Muscle of leg (tissue), 11 donors: ENCODE data around the gene ITFG1. TPM values are rescaled to one million over a fixed set of nuclear protein-coding genes. Genes with fewer than 3 reads are reported as not detected.
"Not testable (repeated sequence)": the region's sequence is repeated elsewhere in the genome, so short reads cannot be mapped to it uniquely, and the experiment has no call there.

Source experiments
- DNase-seq: peaks from one replicate; pipeline ENCODE4 v3.0.0; 2013
- H3K27ac ChIP-seq: one replicate; pipeline ENCODE4 v1.5.1; 2013; ENCODE audit warnings: mild to moderate bottlenecking, low read length, control low read depth
- H3K27me3 ChIP-seq: one replicate; pipeline ENCODE4 v1.6.1; 2013; ENCODE audit warnings: low read length; ENCODE audit not compliant: control insufficient read depth, insufficient read depth
- H3K36me3 ChIP-seq: one replicate; pipeline ENCODE4 v1.6.1; 2013; ENCODE audit warnings: low read length; ENCODE audit not compliant: control insufficient read depth, insufficient read depth
- H3K4me1 ChIP-seq: one replicate; pipeline ENCODE4 v1.6.1; 2013; ENCODE audit warnings: low read length; ENCODE audit not compliant: control insufficient read depth, insufficient read depth
- H3K4me3 ChIP-seq: one replicate; pipeline ENCODE4 v1.5.1; 2013; ENCODE audit warnings: low read length, control low read depth
- H3K9me3 ChIP-seq: replicated peaks from 2 replicates; pipeline ENCODE4 v1.6.1; 2013; ENCODE audit warnings: low read depth, low read length; ENCODE audit not compliant: control insufficient read depth
- WGBS: methylation state at CpG from one replicate; pipeline ENCODE4 v1.1.5; 2013; ENCODE audit warnings: missing lambda C conversion rate; ENCODE audit not compliant: insufficient coverage; 5-methylcytosine and 5-hydroxymethylcytosine counted together
- polyA plus RNA-seq, 8 donors: library from polyadenylated mRNA; unstranded; fragments of 120-200 nt; gene quantifications; one replicate each; pipeline versions ENCODE4 v1.2.1 to v1.2.3, GENCODE V29; 2013; ENCODE audit warnings: inconsistent platforms in 1 of 8, low replicate concordance in 1 of 8; ENCODE audit not compliant: insufficient read length in 8 of 8, insufficient read depth in 1 of 8
- total RNA-seq: library from RNA; stranded (reverse); fragments of 120-200 nt; gene quantifications from one replicate; pipeline ENCODE4 v1.2.4, GENCODE V29; 2013

Gene ITFG1
- total and polyA plus RNA-seq, 9 donors = 65.3 to 99.1 (median 81.1) TPM

DNA sequence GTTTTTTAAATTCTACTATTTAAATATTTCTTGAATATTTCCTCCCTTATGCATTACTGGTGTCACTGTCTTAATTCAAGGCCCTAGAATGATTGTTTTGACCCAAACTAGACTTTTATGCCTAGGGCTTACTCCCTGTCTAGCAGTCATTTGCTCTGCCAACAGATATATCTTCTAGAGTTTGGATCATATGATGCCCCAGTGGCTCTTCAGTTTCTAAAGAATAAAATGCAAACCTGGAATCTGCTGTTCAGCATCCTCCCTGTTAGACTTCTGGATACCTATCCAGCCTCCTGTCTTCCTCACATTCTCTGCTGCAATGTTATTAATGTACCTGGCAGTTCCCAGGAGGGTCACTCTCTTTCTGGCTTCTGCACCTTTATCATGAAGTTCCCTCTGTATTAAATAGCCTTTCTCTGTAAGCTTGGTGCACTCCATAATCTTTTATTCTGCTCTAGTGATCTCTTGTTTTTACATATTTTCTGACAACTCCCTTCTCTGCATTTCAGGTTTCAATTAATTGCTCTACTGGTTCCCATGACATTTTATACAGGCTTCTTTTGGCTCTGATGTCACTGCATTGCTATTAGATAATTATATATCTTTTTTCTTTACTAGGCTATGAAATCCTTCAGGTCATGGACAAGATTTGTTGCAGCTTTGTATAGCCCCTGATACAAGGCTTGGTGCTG, 15.9 kb upstream of the ITFG1 start:
- Histone ChIP-seq H3K27me3 (no peaks in the 10 kb centered on the region), H3K4me1 (no peaks in the 10 kb centered on the region), H3K36me3 (no peaks in the 10 kb centered on the region), H3K9me3 (no peaks in the 10 kb centered on the region), H3K27ac (no peak overlapping the region), H3K4me3 (no peak overlapping the region)
- DNase-seq = no peak

DNA sequence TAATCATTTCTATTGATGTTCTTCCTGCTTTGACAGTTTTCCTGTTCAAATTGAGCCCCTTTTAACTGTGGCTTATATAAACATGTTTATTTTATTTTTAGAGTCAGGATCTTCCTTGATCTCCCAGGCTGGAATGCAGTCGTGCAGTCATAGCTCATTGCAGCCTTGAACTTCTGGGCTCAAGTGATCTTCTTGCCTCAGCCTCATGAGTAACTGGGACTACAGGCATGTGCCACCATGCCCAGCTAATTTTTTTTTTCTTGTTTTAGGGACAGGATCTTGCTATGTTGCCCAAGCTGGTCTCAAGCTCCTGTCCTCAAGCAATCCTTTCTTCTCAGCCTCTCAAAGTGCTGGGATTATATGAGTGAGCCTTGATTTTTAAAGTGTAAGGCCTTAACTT, 14.9 kb upstream of the ITFG1 start:
- Histone ChIP-seq H3K36me3 (no peaks in the 10 kb centered on the region), H3K9me3 (no peaks in the 10 kb centered on the region), H3K27me3 (no peaks in the 10 kb centered on the region), H3K4me1 (no peaks in the 10 kb centered on the region), H3K4me3 (no peak overlapping the region), H3K27ac (no peak overlapping the region)
- 100% methylated on average over 1 of the region's 1 CpG for WGBS
- no peak for DNase-seq

DNA sequence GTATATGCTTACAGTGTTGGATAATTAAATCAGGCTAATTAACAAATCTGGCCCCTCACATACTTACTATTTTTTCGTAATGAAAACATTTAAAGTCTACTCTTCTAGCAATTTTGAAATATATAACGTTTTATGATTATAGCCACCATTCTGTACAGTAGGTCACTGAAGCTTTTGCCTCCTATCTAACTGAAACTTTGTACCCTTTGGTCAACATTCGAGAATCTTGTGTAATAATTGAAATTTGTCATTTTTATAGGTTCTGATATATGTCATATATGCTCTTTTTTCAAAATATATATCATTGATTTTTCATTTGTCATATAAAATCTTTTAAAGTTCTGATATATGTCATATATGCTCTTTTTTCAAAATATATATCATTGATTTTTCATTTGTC, 12.9 kb upstream of the ITFG1 start:
- WGBS = no CpG with 5 or more reads among the region's 3 CpGs
- Histone ChIP-seq H3K4me1 (no peaks in the 10 kb centered on the region), H3K36me3 (no peaks in the 10 kb centered on the region), H3K27me3 (no peaks in the 10 kb centered on the region), H3K4me3 (no peak overlapping the region), H3K27ac (no peak overlapping the region), H3K9me3 (no peaks in the 10 kb centered on the region)
- no peak for DNase-seq

DNA sequence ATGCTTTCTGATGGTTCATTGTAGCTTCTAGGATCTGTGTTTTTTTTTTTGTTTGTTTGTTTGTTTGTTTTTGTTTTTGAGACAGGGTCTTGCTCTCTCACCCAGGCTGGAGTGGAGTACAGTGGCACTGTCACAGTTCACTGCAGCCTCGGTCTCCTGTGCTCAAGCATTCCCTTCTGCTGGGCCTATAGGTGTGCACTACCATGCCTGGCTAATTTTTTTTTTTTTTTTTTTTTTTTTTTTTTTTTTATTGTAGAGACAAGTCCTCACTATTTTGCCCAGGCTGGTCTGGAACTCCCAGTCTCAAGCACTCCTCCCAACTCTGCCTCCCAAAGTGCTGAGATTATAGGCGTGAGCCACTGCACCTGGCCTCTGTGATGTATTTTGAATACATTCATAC, 12.1 kb upstream of the ITFG1 start:
- not testable (repeated sequence) for H3K27ac ChIP-seq, H3K4me3 ChIP-seq, DNase-seq, H3K9me3 ChIP-seq, H3K4me1 ChIP-seq, H3K36me3 ChIP-seq, H3K27me3 ChIP-seq
- WGBS = no CpG with 5 or more reads among the region's 2 CpGs

DNA sequence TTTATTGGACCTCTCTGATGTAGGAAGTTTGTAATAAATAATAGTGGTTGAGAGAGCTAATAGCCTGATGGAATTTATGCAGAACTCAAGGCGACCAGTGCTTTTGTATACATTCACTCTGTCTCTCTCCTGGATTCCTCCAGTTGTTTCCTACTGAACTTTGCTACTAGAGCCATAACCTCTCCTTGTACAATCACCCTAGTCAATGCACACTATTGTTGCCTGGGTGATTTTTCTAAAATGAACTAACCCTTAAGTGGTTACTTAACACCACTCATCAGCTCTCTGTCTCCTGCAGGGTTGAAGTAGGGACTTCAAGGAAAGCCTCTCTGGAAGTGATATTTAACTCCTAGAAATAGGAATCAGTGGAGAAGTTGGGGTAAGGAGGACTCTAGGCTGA, 9.9 kb upstream of the ITFG1 start:
- Histone ChIP-seq H3K27ac (no peak overlapping the region), H3K36me3 (peaks cover 2% of the 10 kb centered on the region), H3K4me3 (no peak overlapping the region), H3K4me1 (no peaks in the 10 kb centered on the region), H3K9me3 (no peaks in the 10 kb centered on the region), H3K27me3 (no peaks in the 10 kb centered on the region)
- no peak for DNase-seq
- no CpG with 5 or more reads among the region's 1 CpG for WGBS

DNA sequence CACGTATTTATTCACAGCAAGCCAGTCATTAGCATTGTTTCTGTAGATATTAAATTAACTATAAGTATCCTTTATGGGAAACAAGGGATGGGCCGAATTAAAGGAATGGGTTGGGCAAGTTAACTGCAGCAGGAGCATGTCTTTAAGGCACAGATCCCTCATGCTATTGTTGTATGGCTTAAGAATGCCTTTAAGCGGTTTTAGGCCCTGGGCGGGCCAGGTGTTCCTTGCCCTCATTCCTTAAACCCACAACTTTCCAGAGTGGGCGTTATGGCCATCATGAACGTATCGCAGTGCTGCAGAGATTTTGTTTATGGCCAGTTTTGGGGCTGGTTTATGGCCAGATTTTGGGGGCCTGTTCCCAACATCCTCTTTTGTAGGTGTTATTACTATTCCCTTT, 9.3 kb upstream of the ITFG1 start:
- no peak for DNase-seq
- Histone ChIP-seq H3K27ac (no peak overlapping the region), H3K27me3 (no peaks in the 10 kb centered on the region), H3K4me3 (no peak overlapping the region), H3K4me1 (no peaks in the 10 kb centered on the region), H3K36me3 (peaks cover 2% of the 10 kb centered on the region), H3K9me3 (no peaks in the 10 kb centered on the region)
- 60% methylated on average over 1 of the region's 7 CpGs for WGBS

DNA sequence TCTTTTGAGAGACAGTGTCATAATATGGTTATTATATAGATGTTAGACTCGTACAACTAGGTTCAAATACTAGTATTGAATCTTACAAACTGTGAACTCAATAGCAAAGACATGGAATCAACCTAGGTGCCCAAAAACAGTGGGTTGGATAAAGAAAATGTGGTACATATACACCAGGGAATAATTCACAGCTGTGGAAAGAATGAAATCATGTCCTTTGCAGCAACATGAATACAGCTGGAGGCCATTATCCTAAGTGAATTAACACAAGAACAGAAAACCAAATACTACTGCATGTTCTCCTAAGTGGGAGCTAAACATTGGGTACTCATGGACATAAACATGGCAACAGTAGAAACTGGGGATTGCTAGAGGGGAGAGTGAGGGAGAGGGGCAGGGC, 8.4 kb upstream of the ITFG1 start:
- no CpG with 5 or more reads among the region's 1 CpG for WGBS
- Histone ChIP-seq H3K4me3 (no peak overlapping the region), H3K36me3 (peaks cover 7% of the 10 kb centered on the region), H3K4me1 (peaks cover 2% of the 10 kb centered on the region), H3K9me3 (no peaks in the 10 kb centered on the region), H3K27me3 (no peaks in the 10 kb centered on the region), H3K27ac (no peak overlapping the region)
- peak; percentile 27 for DNase-seq

DNA sequence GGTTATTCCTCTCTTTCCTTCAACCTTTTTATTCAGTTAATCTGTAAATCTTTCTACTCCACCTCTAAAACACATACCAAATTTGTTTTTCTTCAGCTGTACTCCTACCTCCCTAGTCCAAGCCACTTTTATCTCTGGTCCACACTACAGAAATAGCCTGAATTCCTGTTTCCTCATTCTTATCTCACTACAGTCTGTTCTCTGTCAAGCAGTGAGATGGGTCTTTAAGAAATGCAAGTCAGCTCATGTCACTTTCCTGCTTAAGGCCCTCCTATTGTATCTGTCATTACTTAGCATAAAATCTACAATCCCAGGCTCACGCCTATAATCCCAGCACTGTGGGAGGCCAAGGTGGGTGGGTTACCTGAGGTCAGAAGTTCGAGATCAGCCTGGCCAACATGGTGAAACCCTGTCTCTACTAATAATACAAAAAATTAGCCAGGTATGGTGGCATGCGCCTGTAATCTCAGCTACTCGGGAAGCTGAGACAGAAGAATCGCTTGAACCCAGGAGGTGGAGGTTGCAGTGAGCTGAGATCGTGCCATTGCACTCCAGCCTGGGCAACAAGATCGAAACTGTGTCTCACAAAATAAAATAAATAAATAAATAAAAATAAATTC, 7.3 kb upstream of the ITFG1 start:
- WGBS = no CpG with 5 or more reads among the region's 7 CpGs
- not testable (repeated sequence) for H3K27ac ChIP-seq

DNA sequence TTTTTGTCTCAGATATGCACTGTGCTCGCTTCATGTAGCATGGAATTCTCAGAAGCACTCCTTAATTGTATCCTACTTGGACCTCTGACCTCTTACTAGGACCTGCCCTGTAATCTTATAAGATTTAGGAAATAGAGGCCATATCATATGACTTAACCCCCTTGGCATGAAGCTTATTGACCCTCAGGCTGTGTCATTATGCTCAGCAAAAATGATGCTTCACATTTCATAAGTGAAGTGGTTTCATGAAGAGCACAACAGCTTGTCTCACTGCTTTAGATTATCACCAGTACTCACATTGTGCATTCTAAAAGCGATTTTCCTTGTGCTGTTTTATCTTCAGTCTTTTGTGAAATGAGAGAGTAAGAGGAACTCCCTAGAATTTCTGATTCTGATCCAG, 6.6 kb upstream of the ITFG1 start:
- Histone ChIP-seq H3K9me3 (no peaks in the 10 kb centered on the region), H3K4me1 (peaks cover 3% of the 10 kb centered on the region), H3K36me3 (peaks cover 10% of the 10 kb centered on the region), H3K27ac (no peak overlapping the region), H3K27me3 (no peaks in the 10 kb centered on the region), H3K4me3 (no peak overlapping the region)
- DNase-seq = no peak
- no CpG with 5 or more reads among the region's 2 CpGs for WGBS

More for the DNA sequence above, 7.3 kb upstream of the ITFG1 start:
- not testable (repeated sequence) for H3K4me3 ChIP-seq, H3K9me3 ChIP-seq, H3K4me1 ChIP-seq, H3K27me3 ChIP-seq, DNase-seq
- H3K36me3 ChIP-seq = peaks cover 10% of the 10 kb centered on the region

DNA sequence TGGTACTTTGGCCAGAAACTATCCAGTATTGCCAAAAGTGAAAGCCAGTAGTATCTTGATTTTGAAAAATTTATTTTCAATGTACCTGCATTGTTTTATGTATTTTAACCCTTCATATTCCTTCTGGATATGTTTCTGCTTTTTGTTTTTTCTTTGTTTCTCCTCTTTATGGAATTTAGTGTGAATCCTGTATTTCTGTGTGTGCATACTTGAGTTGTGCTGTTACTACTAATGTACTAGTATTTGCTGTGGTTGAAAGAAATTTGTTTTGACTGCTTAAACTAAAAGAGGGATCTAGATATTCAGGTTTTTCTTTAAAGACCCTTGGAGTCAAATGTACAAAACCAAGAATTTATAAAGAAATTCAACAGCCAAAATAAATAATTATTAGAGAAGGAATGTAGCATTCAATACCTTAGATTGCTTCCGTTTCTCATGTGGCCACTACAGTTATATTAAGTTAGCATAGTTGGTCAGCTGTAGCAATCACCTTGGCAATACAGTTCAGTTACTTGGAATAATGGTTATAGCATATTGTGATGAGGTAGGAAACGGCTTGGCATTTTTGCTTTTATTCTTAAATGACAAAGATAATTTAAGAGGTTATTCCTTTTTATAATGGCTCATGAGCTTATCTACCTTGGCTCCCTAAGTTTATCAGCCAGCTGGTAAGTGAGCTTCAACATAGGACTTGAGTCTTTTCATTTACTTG, 5.2 kb upstream of the ITFG1 start:
- Histone ChIP-seq H3K9me3 (no peaks in the 10 kb centered on the region), H3K4me1 (peaks cover 3% of the 10 kb centered on the region), H3K27me3 (no peaks in the 10 kb centered on the region), H3K27ac (no peak overlapping the region), H3K36me3 (peaks cover 10% of the 10 kb centered on the region), H3K4me3 (no peak overlapping the region)
- WGBS = no CpG with 5 or more reads among the region's 2 CpGs
- DNase-seq = no peak
